CD14-positive monocyte (primary cell): ENCODE data around the gene SLC25A45. TPM values are rescaled to one million over a fixed set of nuclear protein-coding genes. Genes with fewer than 3 reads are reported as not detected.
A peak's percentile ranks its signal among the peaks of the same experiment; 100 is the strongest.

Experiments used
- DNase-seq, 3 donors: peaks; one replicate each; pipeline ENCODE4 v3.0.0-alpha.2; 2011 to 2022
- H2AFZ ChIP-seq: 2 replicates; pipeline ENCODE4 v1.6.0; 2012; ENCODE audit warnings: mild to moderate bottlenecking, low read depth, low read length, inconsistent platforms; ENCODE audit not compliant: insufficient read depth, poor library complexity, severe bottlenecking
- H3K27ac ChIP-seq, 2 donors: 1 replicate in 1 of 2; 2 replicates in 1 of 2; pipeline ENCODE4 v1.5.1; 2012 to 2013; ENCODE audit warnings: low read length in 2 of 2, control low read depth in 1 of 2, inconsistent platforms in 1 of 2, low read depth in 1 of 2, mild to moderate bottlenecking in 1 of 2
- H3K27me3 ChIP-seq, 2 donors: one replicate each; pipeline versions ENCODE4 v1.6.0 to v1.6.1; 2011 to 2013; ENCODE audit warnings: low read length in 2 of 2; ENCODE audit not compliant: control insufficient read depth in 2 of 2, insufficient read depth in 2 of 2
- H3K36me3 ChIP-seq, 2 donors: replicated peaks in 1 of 2; 1 replicate in 1 of 2; 2 replicates in 1 of 2; pipeline versions ENCODE4 v1.5.1 to v1.6.1; 2012 to 2013; ENCODE audit warnings: low read length in 2 of 2, control low read depth in 1 of 2, inconsistent platforms in 1 of 2, mild to moderate bottlenecking in 1 of 2; ENCODE audit not compliant: insufficient read depth in 2 of 2, control insufficient read depth in 1 of 2
- H3K4me1 ChIP-seq, 2 donors: 1 replicate in 1 of 2; 2 replicates in 1 of 2; pipeline versions ENCODE4 v1.5.1 to v1.6.1; 2012 to 2013; ENCODE audit warnings: low read length in 2 of 2, control low read depth in 1 of 2, inconsistent platforms in 1 of 2, mild to moderate bottlenecking in 1 of 2, moderate library complexity in 1 of 2; ENCODE audit not compliant: insufficient read depth in 2 of 2, control insufficient read depth in 1 of 2
- H3K4me2 ChIP-seq: replicated peaks from 2 replicates; pipeline ENCODE3; 2012; ENCODE audit warnings: low read length, moderate library complexity, mild to moderate bottlenecking; ENCODE audit not compliant: poor library complexity, severe bottlenecking; ENCODE audit errors: extremely low read depth
- H3K4me3 ChIP-seq, 3 experiments: fragments of 200-600 bp in 1 of 3; sonication (generic) in 1 of 3; replicated peaks in 1 of 3; 1 replicate in 2 of 3; 2 replicates in 1 of 3; pipeline ENCODE4 v1.5.1; 2011 to 2013; ENCODE audit warnings: low read length in 3 of 3, mild to moderate bottlenecking in 3 of 3, control low read depth in 2 of 3, low read depth in 2 of 3, inconsistent platforms in 1 of 3, moderate library complexity in 1 of 3
- H3K79me2 ChIP-seq: 2 replicates; pipeline ENCODE4 v1.6.0; 2012; ENCODE audit warnings: mild to moderate bottlenecking, control low read depth, inconsistent platforms, low read length, moderate library complexity; ENCODE audit not compliant: insufficient read depth
- H3K9ac ChIP-seq: 2 replicates; pipeline ENCODE4 v1.6.0; 2017; ENCODE audit warnings: low read length, mild to moderate bottlenecking; ENCODE audit not compliant: insufficient read depth, poor library complexity, severe bottlenecking
- H3K9me3 ChIP-seq, 2 donors: replicated peaks in 1 of 2; 1 replicate in 1 of 2; 2 replicates in 1 of 2; pipeline versions ENCODE4 v1.5.1 to v1.6.1; 2012 to 2013; ENCODE audit warnings: low read length in 2 of 2, control low read depth in 1 of 2; ENCODE audit not compliant: control insufficient read depth in 1 of 2, insufficient read depth in 1 of 2
- H4K20me1 ChIP-seq: 2 replicates; pipeline ENCODE4 v1.6.0; 2012; ENCODE audit warnings: mild to moderate bottlenecking, low read length, control low read depth, moderate library complexity; ENCODE audit not compliant: insufficient read depth
- H3K27ac Mint-ChIP-seq, 7 donors: one replicate each; pipeline ENCODE4 v1.8.0; 2020; ENCODE audit warnings: mild to moderate bottlenecking in 7 of 7, mixed read lengths in 7 of 7, moderate library complexity in 6 of 7, inconsistent platforms in 2 of 7
- H3K27me3 Mint-ChIP-seq, 3 donors: one replicate each; pipeline ENCODE4 v1.8.0; 2021 to 2022; ENCODE audit warnings: low read depth in 3 of 3, mild to moderate bottlenecking in 3 of 3, mixed read lengths in 3 of 3, moderate library complexity in 3 of 3, inconsistent platforms in 1 of 3
- H3K36me3 Mint-ChIP-seq, 2 donors: one replicate each; pipeline ENCODE4 v1.8.0; 2020; ENCODE audit warnings: mixed read lengths in 2 of 2, inconsistent platforms in 1 of 2, mild to moderate bottlenecking in 1 of 2
- H3K4me1 Mint-ChIP-seq: one replicate; pipeline ENCODE4 v1.8.0; 2020; ENCODE audit warnings: mild to moderate bottlenecking, mixed read lengths
- H3K4me3 Mint-ChIP-seq, 2 donors: one replicate each; pipeline ENCODE4 v1.8.0; 2020; ENCODE audit warnings: mild to moderate bottlenecking in 2 of 2, mixed read lengths in 2 of 2, moderate library complexity in 1 of 2
- H3K9me3 Mint-ChIP-seq, 7 donors: one replicate each; pipeline ENCODE4 v1.8.0; 2020 to 2022; ENCODE audit warnings: mixed read lengths in 7 of 7, mild to moderate bottlenecking in 6 of 7, moderate library complexity in 6 of 7, inconsistent platforms in 2 of 7
- WGBS: methylation state at CpG from one replicate; pipeline ENCODE4 v1.1.5; 2013; ENCODE audit warnings: missing lambda C conversion rate; ENCODE audit not compliant: insufficient coverage; 5-methylcytosine and 5-hydroxymethylcytosine counted together
- intact Hi-C, 2 donors: fragments of 100-400 bp; cut with micrococcal nuclease; formaldehyde crosslinking; loops; one replicate each; pipeline versions ENCODE4 v1.15.0 to v1.15.1; 2023
- polyA plus RNA-seq, 3 donors: library from polyadenylated mRNA; depleted of rRNA in 1 of 3; unstranded in 2 of 3; stranded (reverse) in 1 of 3; fragments of 300-500 nt in 2 of 3; fragments of >200 nt in 1 of 3; fragmentation: Illumina TruSeq in 2 of 3; gene quantifications; 1 replicate in 2 of 3; 2 replicates in 1 of 3; pipeline ENCODE4 v1.2.3, GENCODE V29; 2012 to 2021
- TF ChIP-seq, protein P1 (sequence below): fragments of 200-600 bp; IDR thresholded peaks from one replicate; pipeline ENCODE4 v1.8.0; 2022; ENCODE audit warnings: antibody characterized with exemption, mild to moderate bottlenecking

SLC25A45 gene
- polyA plus RNA-seq, 3 donors: 3.7 to 11.3 (median 4.1) TPM

DNA sequence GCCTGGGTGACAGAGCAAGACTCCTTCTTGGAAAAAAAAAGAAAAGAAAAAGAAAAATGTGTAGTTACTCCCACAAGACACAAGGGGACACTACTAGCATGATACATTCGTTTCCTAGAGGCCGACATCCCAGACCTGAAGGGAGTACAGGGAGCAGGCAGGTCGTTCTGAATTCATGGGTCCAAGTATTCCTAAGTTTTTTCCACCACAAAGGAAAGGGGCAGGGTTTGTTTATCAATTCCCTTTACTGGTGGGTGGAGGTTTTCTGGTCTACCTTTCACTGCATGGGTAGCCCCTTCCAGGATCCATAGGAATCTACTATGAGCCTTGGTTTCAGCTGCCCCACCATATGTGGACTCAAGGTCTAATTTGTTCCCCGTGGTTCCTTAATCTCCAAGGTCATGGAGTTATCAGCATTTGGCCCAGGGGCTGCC is 16.1 kb downstream of the SLC25A45 start:
- Histone ChIP-seq H3K9me3 (no peaks in the 10 kb centered on the region), H4K20me1 (no peaks in the 10 kb centered on the region), H3K79me2 (no peaks in the 10 kb centered on the region), H2AFZ (no peak overlapping the region), H3K9ac (no peak overlapping the region), H3K4me2 (no peak overlapping the region), H3K27me3 (no peaks in the 10 kb centered on the region), H3K4me1 (peaks cover 30 to 37% of the 10 kb centered on the region in 2 donors), H3K27ac (no peak overlapping the region), H3K4me3 (no peak overlapping the region), H3K36me3 (no peaks in the 10 kb centered on the region)
- TF ChIP-seq, protein P1, sequence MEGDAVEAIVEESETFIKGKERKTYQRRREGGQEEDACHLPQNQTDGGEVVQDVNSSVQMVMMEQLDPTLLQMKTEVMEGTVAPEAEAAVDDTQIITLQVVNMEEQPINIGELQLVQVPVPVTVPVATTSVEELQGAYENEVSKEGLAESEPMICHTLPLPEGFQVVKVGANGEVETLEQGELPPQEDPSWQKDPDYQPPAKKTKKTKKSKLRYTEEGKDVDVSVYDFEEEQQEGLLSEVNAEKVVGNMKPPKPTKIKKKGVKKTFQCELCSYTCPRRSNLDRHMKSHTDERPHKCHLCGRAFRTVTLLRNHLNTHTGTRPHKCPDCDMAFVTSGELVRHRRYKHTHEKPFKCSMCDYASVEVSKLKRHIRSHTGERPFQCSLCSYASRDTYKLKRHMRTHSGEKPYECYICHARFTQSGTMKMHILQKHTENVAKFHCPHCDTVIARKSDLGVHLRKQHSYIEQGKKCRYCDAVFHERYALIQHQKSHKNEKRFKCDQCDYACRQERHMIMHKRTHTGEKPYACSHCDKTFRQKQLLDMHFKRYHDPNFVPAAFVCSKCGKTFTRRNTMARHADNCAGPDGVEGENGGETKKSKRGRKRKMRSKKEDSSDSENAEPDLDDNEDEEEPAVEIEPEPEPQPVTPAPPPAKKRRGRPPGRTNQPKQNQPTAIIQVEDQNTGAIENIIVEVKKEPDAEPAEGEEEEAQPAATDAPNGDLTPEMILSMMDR: peak; percentile 82
- Mint-ChIP-seq H3K4me1 (peaks cover 33% of the 10 kb centered on the region), H3K27ac (no peak overlapping the region), H3K9me3 (no peaks in the 10 kb centered on the region), H3K4me3 (no peak overlapping the region), H3K27me3 (peaks cover 1 to 4% (median 1%) of the 10 kb centered on the region in 3 donors), H3K36me3 (no peaks in the 10 kb centered on the region)
- no CpG with 5 or more reads among the region's 4 CpGs for WGBS
- peak; percentile 51 to 72 (median 71) for DNase-seq
- intact Hi-C loops: loop anchor here (5.0 to 10.0 kb wide), 3 partner anchors 36 to 78 kb away; no protein-coding TSS in a partner anchor

- Mint-ChIP-seq H3K4me1 (peaks cover 24% of the 10 kb centered on the region), H3K9me3 (no peaks in the 10 kb centered on the region), H3K36me3 (no peaks in the 10 kb centered on the region), H3K4me3 (no peak overlapping the region), H3K27me3 (peaks cover 0 to 4% (median 0%) of the 10 kb centered on the region in 3 donors), H3K27ac (peak overlapping the region in 3 of 7 donors; percentile 13 to 77 (median 70))
- intact Hi-C loops: loop anchor here in 1 of 2 donors (10.0 kb wide), 2 partner anchors 51 to 81 kb away; no protein-coding TSS in a partner anchor
- Histone ChIP-seq H3K36me3 (no peaks in the 10 kb centered on the region), H3K4me2 (no peak overlapping the region), H3K9ac (no peak overlapping the region), H3K4me3 (no peak overlapping the region), H3K79me2 (no peaks in the 10 kb centered on the region), H2AFZ (no peak overlapping the region), H3K4me1 (peaks cover 30 to 31% of the 10 kb centered on the region in 2 donors), H3K27ac (no peak overlapping the region), H3K9me3 (no peaks in the 10 kb centered on the region), H4K20me1 (no peaks in the 10 kb centered on the region), H3K27me3 (no peaks in the 10 kb centered on the region)
- WGBS: 100% methylated on average over 1 of the region's 3 CpGs
- TF ChIP-seq, protein P1: no peak
- no peak for DNase-seq
These were observed 18.7 kb downstream of the SLC25A45 start for GRCh38 chr11:65363770-65364169.
